HL-60 (cell line): ENCODE results near the gene PTGDR.

Experiments
- DNase-seq, 2 experiments: peaks; one replicate each; pipeline ENCODE4 v3.0.0-alpha.2; 2010 to 2020; ENCODE audit warnings: low read depth in 1 of 2, low spot score in 1 of 2
- H3K27ac ChIP-seq: fragments of 250-450 bp; sonication (Bioruptor Pico); replicated peaks from 2 replicates; pipeline ENCODE4 v1.5.1; 2020; ENCODE audit warnings: mild to moderate bottlenecking, moderate library complexity
- H3K27me3 ChIP-seq: fragments of 250-450 bp; sonication (Bioruptor Pico); 2 replicates; pipeline ENCODE4 v1.5.1; 2021; ENCODE audit warnings: mild to moderate bottlenecking, moderate library complexity; ENCODE audit not compliant: insufficient read depth, poor library complexity, severe bottlenecking
- H3K4me3 ChIP-seq: replicated peaks from 2 replicates; pipeline ENCODE4 v1.5.1; 2011; ENCODE audit warnings: mild to moderate bottlenecking, control low read depth, low read length; ENCODE audit not compliant: insufficient read depth
- GABPA ChIP-seq: IDR thresholded peaks from 2 replicates; pipeline ENCODE4 v1.6.1; 2012; ENCODE audit warnings: low read depth
- POLR2AphosphoS5 ChIP-seq: IDR thresholded peaks from 2 replicates; pipeline ENCODE4 v1.6.1; 2012; ENCODE audit warnings: low read depth
- SPI1 ChIP-seq: IDR thresholded peaks from 2 replicates; pipeline ENCODE4 v1.6.1; 2012; ENCODE audit warnings: low read depth, mild to moderate bottlenecking, borderline replicate concordance
- TF ChIP-seq, protein P1 (sequence below): IDR thresholded peaks from 2 replicates; pipeline ENCODE4 v1.6.1; 2012; ENCODE audit warnings: low read depth; ENCODE audit not compliant: insufficient replicate concordance
- TF ChIP-seq, protein P2 (sequence below): IDR thresholded peaks from one replicate; pipeline ENCODE4 v1.5.1; 2011; ENCODE audit warnings: low read length, control low read depth, inconsistent platforms; ENCODE audit not compliant: insufficient read depth

PTGDR gene

DNA sequence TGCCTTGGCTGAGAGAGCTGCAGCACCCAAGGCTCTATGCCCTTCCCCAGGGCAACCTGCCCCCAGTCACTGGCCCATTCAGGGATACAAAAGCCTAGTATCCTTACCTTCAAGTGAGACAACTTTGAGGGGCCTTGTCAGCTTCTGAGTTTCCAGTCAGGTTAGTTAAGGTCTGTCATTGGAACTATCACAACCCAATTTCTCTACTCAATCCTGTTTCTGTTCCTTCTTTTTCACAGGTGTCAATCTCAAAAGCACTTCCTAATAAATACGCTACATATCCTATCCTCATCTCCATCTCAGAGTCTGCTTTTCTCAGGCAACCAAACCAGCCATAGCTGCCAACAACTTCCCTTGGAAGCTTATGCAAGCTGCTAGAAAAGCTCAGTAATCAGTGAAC is 4.9 kb upstream of the PTGDR start:
- Histone ChIP-seq H3K27me3 (peaks cover 6% of the 10 kb centered on the region), H3K4me3 (no peak overlapping the region), H3K27ac (no peak overlapping the region)
- TF ChIP-seq GABPA (no peak), SPI1 (no peak), POLR2AphosphoS5 (no peak)
- TF ChIP-seq, protein P1, sequence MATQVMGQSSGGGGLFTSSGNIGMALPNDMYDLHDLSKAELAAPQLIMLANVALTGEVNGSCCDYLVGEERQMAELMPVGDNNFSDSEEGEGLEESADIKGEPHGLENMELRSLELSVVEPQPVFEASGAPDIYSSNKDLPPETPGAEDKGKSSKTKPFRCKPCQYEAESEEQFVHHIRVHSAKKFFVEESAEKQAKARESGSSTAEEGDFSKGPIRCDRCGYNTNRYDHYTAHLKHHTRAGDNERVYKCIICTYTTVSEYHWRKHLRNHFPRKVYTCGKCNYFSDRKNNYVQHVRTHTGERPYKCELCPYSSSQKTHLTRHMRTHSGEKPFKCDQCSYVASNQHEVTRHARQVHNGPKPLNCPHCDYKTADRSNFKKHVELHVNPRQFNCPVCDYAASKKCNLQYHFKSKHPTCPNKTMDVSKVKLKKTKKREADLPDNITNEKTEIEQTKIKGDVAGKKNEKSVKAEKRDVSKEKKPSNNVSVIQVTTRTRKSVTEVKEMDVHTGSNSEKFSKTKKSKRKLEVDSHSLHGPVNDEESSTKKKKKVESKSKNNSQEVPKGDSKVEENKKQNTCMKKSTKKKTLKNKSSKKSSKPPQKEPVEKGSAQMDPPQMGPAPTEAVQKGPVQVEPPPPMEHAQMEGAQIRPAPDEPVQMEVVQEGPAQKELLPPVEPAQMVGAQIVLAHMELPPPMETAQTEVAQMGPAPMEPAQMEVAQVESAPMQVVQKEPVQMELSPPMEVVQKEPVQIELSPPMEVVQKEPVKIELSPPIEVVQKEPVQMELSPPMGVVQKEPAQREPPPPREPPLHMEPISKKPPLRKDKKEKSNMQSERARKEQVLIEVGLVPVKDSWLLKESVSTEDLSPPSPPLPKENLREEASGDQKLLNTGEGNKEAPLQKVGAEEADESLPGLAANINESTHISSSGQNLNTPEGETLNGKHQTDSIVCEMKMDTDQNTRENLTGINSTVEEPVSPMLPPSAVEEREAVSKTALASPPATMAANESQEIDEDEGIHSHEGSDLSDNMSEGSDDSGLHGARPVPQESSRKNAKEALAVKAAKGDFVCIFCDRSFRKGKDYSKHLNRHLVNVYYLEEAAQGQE = no peak
- TF ChIP-seq, protein P2, sequence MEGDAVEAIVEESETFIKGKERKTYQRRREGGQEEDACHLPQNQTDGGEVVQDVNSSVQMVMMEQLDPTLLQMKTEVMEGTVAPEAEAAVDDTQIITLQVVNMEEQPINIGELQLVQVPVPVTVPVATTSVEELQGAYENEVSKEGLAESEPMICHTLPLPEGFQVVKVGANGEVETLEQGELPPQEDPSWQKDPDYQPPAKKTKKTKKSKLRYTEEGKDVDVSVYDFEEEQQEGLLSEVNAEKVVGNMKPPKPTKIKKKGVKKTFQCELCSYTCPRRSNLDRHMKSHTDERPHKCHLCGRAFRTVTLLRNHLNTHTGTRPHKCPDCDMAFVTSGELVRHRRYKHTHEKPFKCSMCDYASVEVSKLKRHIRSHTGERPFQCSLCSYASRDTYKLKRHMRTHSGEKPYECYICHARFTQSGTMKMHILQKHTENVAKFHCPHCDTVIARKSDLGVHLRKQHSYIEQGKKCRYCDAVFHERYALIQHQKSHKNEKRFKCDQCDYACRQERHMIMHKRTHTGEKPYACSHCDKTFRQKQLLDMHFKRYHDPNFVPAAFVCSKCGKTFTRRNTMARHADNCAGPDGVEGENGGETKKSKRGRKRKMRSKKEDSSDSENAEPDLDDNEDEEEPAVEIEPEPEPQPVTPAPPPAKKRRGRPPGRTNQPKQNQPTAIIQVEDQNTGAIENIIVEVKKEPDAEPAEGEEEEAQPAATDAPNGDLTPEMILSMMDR = no peak
- DNase-seq = no peak

DNA sequence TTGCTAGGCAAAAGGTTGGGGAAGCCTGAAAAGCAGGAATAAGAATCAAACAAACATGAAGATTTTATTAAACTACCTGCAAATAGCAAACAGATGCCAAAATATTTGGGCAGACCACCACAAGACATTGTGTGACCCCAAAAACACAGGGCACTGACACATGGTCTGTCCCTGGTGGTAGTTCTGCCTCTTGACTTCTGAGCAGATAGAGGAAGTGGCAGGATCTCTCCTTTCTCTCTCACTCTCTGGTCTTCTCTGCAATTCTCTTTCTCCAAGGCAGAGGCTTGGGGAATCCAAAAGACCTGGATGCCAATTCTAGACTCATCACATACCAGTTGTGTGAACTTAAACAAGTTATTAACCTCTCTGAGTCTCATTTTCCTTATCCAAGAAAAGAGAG is 4.3 kb upstream of the PTGDR start:
- peak; percentile 67 for TF ChIP-seq SPI1
- TF ChIP-seq POLR2AphosphoS5 = no peak
- TF ChIP-seq, protein P1 = no peak
- no peak overlapping the region for H3K27ac ChIP-seq
- DNase-seq = no peak

DNA sequence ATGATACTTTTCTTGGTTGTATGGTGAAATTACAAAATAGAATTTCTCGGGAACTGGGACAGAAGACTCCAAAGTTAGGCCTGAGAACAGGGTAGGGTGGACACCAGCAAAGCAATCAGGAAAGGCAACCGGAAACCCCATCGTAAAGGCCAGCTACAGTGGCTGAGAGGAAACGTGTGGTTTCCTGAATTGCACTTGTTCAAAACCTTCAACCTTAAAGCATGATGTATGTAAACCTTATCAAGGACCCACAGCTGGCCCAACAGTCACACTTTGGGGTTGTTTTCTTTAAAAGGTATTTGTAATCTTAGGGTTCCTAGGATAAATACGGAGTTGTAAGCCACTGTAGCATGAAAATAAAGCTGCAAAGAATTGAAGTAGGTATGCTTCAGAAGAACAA is 2.2 kb upstream of the PTGDR start:
- TF ChIP-seq SPI1 (no peak), POLR2AphosphoS5 (peak; percentile 45; the same call in 1 of the 2 replicates)
- DNase-seq = peak in 1 of 2 experiments; percentile 25
- no peak overlapping the region for H3K4me3 ChIP-seq

More for the DNA sequence above, 4.3 kb upstream of the PTGDR start:
- Histone ChIP-seq H3K4me3 (no peak overlapping the region), H3K27me3 (peaks cover 12% of the 10 kb centered on the region)

DNA sequence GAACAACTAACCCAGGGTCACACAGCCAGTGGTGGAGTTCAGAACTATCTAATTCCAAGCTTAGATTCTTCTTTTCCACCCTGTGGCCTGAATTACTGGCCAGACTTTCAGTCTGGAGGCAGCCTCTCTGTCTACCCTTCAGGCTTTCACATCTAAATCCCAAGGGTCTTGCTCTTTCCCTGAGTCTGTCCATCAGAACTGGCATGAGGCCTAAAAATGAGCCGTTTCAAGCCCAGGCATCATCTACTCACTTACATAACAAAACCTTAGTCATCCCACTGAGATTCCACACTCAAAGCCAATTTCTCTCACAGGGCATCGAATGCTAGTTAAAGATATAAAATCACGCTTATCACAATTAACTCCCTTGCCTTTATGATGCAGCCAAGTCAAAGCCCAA is 1.3 kb upstream of the PTGDR start:
- Histone ChIP-seq H3K4me3 (no peak overlapping the region), H3K27me3 (peaks cover 36% of the 10 kb centered on the region), H3K27ac (no peak overlapping the region)
- DNase-seq = no peak
- TF ChIP-seq, protein P2 = no peak
- TF ChIP-seq POLR2AphosphoS5 = no peak
- TF ChIP-seq, protein P1 = no peak
- no peak for TF ChIP-seq SPI1
- no peak for TF ChIP-seq GABPA

More for the DNA sequence above, 2.2 kb upstream of the PTGDR start:
- H3K27me3 ChIP-seq = peaks cover 33% of the 10 kb centered on the region
- H3K27ac ChIP-seq = no peak overlapping the region
